ENCODE data around the gene TSC22D1.

The TSC22D1 gene

GRCh38 chr13:44449999-44450821 is 125.9 kb downstream of the TSC22D1 start:
- DNase-seq: no peak

- DNase-seq: no peak
Observed at GRCh38 chr13:44448875-44449274, 127.3 kb downstream of the TSC22D1 start.

- no peak for DNase-seq
Observed at GRCh38 chr13:44448373-44448772, 127.8 kb downstream of the TSC22D1 start.

DNA sequence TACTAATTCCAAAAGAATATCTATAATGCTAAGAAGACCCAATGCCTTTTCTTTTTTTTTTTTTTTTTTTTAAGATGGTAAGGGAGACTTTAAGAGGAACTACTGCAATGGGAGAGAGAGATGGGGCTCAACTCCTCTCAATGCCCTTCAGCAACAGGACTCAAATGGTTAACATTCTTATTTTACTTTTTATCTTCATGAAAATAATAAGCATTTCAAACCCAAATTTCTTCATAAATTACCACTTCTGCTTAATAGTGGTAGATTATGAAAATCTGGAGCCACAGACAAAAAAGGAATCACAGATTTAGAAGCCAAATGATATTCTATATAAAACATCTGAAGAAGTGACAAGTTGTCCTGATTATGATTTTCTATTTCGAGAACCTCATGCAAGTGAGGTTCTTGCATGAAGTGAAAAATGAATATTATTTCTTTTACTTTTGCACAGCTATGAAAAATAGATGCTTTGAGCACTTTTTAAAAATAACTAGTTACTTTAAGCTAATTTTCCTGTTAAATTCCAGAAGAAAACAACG is 128.3 kb downstream of the TSC22D1 start:
- DNase-seq: no peak

GRCh38 chr13:44440046-44440608 is 136.0 kb downstream of the TSC22D1 start:
- no peak for DNase-seq

DNA sequence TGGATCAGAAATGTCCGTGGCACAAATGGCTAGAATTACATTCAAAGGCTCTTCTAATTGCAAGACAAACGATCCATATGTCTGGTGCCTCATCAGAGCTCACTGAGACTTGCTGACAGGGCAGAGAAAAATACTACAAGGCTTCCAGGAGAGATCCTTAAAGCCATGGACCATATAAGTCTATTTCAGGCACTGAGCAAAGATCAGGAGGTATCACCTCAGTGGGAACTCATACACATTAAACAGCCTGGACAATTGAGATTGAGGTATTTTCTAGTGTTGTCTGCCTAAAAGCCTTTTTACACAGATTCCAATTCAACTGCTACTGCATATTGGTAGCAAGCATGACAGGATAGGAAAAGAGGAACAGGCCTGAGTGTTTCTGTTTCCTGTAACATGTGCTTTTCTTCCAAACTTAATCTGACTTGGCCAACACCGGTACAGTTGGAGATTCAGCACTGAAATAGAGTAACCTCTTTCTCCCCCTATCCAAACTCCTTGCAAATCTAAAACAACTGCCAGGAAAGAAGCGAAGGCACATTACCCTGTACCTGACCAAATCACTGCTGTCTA is 136.6 kb downstream of the TSC22D1 start:
- peak in 1 of 2 donors; percentile 39 for DNase-seq

- DNase-seq: no peak
Observed at GRCh38 chr13:44438234-44438579, 137.9 kb downstream of the TSC22D1 start.

DNA sequence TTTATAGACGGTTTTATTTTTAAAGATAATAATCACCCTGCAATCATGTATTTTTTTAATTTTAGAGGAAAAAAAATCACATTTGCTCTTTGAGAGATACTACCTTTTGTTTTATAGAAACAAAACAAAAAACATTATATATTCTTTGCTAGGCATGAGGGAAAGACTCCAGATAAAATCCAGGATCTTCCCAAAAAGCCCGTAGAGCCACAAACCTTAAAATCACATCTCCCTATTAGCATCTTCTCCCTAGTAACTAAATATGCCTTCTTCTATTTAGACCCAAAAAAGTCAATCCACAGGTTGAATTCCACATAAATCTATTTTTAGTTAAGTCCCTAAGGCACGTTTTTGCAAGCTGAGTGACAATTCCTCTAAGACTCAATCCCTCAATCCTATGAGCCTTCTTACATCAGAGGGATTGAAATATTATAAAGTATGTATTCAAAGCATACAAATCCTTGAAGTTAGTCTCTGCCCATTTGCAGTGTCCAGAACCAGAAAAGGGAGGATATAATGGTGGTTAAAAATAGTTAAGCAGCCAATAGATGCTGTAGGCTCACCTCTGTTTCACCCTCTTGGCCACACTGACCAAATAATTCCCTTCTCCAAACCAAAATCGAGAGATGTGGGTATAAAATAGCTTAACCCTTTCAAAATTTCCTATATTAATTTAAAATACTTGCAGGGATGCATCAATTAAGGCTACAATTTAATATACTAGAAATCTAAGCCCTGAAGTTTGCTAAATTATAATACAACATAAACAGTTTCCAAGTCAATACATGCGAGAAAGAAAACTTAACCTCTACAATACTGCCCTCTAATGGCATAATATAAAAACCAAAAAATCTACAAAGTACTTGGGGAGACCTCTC is 138.5 kb downstream of the TSC22D1 start:
- peak; percentile 55 to 88 for DNase-seq

- DNase-seq: peak; percentile 69 to 81
Observed at GRCh38 chr13:44436589-44437337, 139.4 kb downstream of the TSC22D1 start.

GRCh38 chr13:44435919-44436510 is 140.1 kb downstream of the TSC22D1 start:
- peak; percentile 59 to 66 for DNase-seq

DNA sequence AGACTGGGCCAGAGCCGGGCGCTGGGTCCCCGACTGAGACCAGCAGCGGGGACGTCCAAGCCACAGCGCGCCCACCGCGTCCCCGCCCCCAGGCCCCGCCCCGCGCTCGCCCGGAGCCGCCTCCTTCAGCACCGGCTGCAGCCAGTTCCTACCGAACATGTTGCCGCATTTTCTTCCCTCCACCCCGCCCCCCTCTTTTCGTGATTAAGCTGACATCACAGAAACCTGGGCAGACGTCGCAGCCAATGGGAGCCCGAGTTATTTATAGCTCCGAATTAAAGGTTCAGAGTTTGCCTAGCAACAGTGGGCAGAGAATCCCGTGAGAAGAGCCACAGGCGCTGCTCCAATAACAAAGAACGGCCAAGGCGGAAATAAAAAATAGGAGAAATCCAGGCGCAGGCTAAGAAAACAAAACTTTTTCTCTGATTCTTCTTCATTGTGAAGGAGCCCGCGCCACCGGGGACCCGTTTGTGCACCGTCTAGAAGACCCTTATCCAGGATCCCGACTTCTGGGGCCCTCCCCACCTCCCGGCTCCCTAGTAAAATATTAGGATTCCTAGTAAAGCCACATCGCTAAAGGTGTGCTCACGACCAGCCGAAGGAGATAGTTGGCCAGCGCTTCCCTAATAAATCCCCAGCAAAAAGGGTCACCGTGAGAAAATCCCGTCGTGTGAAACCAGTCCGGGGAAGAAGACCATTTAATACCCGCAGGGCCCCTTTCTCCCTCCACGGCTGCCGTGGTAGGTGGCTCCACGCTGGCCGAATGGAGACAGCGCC is 140.8 kb downstream of the TSC22D1 start:
- DNase-seq: peak; percentile 95 to 96

GRCh38 chr13:44434766-44435141 is 141.4 kb downstream of the TSC22D1 start:
- DNase-seq: no peak

- no peak for DNase-seq
Observed at GRCh38 chr13:44433863-44434765, 142.0 kb downstream of the TSC22D1 start.

DNA sequence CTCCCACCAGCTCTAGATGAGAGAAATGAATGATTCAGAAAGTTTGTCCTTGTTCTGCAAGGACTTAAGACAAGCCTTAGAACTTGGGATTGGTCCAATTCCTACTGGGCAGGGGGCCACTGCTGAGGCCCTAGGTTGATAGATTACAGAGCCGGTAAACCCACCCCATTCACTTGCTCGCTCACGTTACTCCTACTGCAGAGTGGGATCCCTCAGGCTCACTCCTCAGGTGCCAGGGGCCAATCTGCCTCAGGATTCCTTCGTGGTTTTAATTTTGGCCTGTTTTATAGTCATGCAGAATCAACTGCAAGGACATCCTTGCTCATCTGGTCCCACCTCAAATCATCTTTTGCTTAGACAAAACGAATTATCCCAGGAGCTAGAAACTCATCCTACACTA is 143.5 kb downstream of the TSC22D1 start:
- DNase-seq: no peak

DNA sequence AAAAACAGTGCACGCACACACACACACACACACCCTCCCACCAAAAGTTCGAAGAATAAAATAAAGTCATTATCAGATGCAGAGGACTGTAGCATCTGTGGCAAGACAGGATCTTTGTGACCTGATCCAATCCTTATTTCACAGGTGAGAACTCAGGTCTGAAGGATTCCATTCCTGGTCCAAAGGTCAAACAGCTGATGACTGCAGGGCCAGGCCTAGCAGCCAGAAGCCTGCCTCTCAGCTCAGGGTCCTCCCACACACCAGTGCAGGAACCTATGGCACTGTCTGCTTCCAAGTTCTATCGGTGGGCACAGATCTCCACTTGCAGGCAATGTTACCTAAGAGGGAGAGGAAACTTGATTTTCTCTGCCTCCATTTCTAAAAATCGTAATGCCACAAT is 145.0 kb downstream of the TSC22D1 start:
- no peak for DNase-seq

DNA sequence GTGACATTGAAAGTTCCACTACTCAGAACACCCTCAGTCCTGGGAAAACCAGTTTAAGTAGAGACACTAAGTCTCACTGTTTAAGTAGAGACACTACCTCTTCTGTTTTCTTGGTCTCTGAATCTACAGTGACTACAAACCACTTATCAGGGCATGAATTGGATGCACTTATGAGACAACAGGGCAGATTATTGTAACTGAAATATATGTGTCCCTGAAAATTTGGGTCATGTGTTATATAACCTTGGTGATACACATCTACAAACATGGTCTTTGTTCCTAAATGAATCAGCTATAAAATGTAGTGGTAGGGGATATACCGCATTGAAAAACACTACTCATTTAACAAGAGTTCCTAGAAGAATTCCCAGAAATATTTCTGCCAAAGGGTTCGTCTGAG is 146.8 kb downstream of the TSC22D1 start:
- no peak for DNase-seq

GRCh38 chr13:44426461-44426860 is 149.7 kb downstream of the TSC22D1 start:
- no peak for DNase-seq

- no peak for DNase-seq
Observed at GRCh38 chr13:44425815-44426078, 150.4 kb downstream of the TSC22D1 start.

DNA sequence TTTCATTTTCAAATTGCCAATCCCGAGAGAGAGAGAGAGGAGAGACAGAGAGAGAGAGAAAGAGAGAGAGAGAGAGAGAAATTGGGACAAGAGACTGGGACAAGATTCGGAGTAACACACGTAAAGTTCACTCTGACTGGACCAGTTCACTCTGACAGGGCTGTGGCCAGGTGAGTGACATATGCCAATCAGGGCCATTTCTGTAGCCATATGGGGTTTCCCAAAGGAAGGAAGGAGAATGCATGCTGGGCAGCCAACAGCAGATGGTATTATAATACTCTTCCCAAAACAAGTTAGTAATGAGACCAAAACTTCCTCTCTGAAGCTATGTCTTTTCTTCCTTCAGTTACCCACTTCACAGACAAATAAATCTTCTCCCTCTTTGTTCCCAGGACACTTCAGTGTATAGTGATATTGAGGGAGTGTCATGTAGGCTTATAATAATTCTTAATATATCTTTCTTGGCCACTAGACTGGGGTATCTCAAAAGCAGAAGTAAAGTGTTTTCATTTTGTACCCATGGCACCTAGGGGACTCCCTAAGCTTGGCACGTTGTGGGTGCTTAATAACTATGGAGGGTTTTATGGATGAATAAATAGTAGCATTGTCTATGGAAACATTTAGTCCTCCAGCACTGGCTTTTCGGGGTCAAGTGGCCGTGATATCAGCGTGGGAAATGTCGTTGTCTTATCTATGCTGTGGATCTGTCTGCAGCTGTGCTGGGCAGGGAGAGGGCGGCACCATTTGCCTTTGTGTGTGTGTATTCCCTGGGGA is 150.9 kb downstream of the TSC22D1 start:
- no peak for DNase-seq

All from inflammatory macrophage treated with lipopolysaccharide for 1 hour (primary cell).